B cell (primary cell): ENCODE data around the gene TENM4.

ENCODE experiments used
- CTCF ChIP-seq: fragments of 200-600 bp; IDR thresholded peaks from one replicate; pipeline ENCODE4 v1.8.0; 2022; ENCODE audit warnings: antibody characterized with exemption, mild to moderate bottlenecking
- EZH2 ChIP-seq: IDR thresholded peaks from 2 replicates; pipeline ENCODE4 v1.6.1; 2012; ENCODE audit warnings: borderline replicate concordance, low read depth, mild to moderate bottlenecking, moderate library complexity, low read length; ENCODE audit not compliant: insufficient read depth, poor library complexity, severe bottlenecking

- TF ChIP-seq CTCF (no peak), EZH2 (no peak)
These were observed 3.4 kb downstream of the TENM4 start for GRCh38 chr11:79437278-79437980.
